ENCODE results near the gene SLC38A5. TPM values are rescaled to one million over a fixed set of nuclear protein-coding genes. Genes with fewer than 3 reads are reported as not detected.

Gene SLC38A5
- total RNA-seq, 1 experiment from 2014 or later: 50.6 TPM

DNA sequence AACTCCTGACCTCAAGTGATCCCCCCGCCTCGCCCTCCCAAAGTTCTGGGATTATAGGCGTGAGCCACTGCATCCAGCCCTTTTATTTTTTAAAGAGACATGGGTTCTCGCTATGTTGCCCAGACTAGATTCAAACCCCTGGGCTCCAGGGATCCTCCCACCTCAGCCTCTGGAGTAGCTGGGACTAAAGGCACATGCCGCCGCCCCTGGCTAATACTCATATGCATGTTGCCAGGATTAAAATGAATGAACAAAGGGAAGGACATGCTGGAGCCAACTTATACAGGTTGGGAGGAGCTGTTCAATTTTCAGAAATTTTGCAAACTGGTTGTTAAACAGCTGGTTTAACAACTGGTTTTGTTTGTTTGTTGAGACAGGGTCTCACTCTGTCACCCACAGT is 4.5 kb upstream of the SLC38A5 start:
- H3K27ac Mint-ChIP-seq: no peak overlapping the region
- H3K9me3 Mint-ChIP-seq: no peaks in the 10 kb centered on the region
- peak overlapping the region; percentile 47 for H3K4me3 Mint-ChIP-seq
- ChIA-PET POLR2A (no interaction called here), CTCF (interaction anchor here (0.5 to 1.4 kb wide), 6 partner anchors 9 to 68 kb away, joined by 3 to 10 read pairs (median 4); no protein-coding TSS in a partner anchor)
- peaks cover 3% of the 10 kb centered on the region; the same call in 1 of the 2 replicates for H3K36me3 Mint-ChIP-seq
- H3K27me3 Mint-ChIP-seq (ENCODE audit: low read depth): no peaks in the 10 kb centered on the region
- no peak for TF ChIP-seq TCF7 (CRISPR knock-in tag; IDR thresholded peaks at IDR 0.05; ENCODE audit: low read depth)
- no peak for TF ChIP-seq RORB (CRISPR knock-in tag; IDR thresholded peaks at IDR 0.05)
- no peak for TF ChIP-seq ZNF396 (CRISPR knock-in tag; IDR thresholded peaks at IDR 0.05; ENCODE audit: borderline replicate concordance)
- DNase-seq (ENCODE audit: low spot score) (no peak), ATAC-seq (no peak)
- H3K4me1 Mint-ChIP-seq: peaks cover 42% of the 10 kb centered on the region

DNA sequence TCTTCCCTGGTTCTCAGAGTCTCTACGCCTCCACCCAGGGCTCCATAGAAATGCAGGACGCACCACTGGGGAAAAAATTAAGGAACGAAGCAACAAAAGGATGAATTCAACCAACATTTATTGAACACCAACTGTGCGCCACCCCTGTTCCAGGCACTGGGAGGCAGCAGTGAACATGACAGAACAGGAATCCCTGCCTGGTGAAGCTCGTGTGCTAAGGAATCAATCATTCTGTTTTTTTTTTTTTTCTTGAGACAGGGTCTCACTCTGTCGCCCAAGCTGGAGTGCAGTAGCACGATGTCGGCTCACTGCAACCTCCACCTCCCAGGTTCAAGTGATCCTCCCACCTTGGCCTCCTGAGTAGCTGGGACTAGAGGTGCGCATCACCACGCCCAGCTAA is 4.1 kb upstream of the SLC38A5 start:
- TF ChIP-seq, protein P1, sequence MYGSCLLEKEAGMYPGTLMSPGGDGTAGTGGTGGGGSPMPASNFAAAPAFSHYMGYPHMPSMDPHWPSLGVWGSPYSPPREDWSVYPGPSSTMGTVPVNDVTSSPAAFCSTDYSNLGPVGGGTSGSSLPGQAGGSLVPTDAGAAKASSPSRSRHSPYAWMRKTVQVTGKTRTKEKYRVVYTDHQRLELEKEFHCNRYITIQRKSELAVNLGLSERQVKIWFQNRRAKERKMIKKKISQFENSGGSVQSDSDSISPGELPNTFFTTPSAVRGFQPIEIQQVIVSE (CRISPR knock-in tag; IDR thresholded peaks at IDR 0.05; ENCODE audit: borderline replicate concordance): no peak
- TF ChIP-seq, protein P2, sequence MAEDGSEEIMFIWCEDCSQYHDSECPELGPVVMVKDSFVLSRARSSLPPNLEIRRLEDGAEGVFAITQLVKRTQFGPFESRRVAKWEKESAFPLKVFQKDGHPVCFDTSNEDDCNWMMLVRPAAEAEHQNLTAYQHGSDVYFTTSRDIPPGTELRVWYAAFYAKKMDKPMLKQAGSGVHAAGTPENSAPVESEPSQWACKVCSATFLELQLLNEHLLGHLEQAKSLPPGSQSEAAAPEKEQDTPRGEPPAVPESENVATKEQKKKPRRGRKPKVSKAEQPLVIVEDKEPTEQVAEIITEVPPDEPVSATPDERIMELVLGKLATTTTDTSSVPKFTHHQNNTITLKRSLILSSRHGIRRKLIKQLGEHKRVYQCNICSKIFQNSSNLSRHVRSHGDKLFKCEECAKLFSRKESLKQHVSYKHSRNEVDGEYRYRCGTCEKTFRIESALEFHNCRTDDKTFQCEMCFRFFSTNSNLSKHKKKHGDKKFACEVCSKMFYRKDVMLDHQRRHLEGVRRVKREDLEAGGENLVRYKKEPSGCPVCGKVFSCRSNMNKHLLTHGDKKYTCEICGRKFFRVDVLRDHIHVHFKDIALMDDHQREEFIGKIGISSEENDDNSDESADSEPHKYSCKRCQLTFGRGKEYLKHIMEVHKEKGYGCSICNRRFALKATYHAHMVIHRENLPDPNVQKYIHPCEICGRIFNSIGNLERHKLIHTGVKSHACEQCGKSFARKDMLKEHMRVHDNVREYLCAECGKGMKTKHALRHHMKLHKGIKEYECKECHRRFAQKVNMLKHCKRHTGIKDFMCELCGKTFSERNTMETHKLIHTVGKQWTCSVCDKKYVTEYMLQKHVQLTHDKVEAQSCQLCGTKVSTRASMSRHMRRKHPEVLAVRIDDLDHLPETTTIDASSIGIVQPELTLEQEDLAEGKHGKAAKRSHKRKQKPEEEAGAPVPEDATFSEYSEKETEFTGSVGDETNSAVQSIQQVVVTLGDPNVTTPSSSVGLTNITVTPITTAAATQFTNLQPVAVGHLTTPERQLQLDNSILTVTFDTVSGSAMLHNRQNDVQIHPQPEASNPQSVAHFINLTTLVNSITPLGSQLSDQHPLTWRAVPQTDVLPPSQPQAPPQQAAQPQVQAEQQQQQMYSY (CRISPR knock-in tag; IDR thresholded peaks at IDR 0.05): no peak
- TF ChIP-seq ESRRA (CRISPR knock-in tag; IDR thresholded peaks at IDR 0.05; ENCODE audit: borderline replicate concordance) (no peak), JAZF1 (CRISPR knock-in tag; IDR thresholded peaks at IDR 0.05) (no peak), NR3C1 (CRISPR knock-in tag; conservative IDR thresholded peaks at IDR 0.05; ENCODE audit: low read depth) (no peak), ZNF396 (CRISPR knock-in tag; IDR thresholded peaks at IDR 0.05; ENCODE audit: borderline replicate concordance) (no peak), TCF7 (CRISPR knock-in tag; IDR thresholded peaks at IDR 0.05; ENCODE audit: low read depth) (no peak), SOX15 (CRISPR knock-in tag; IDR thresholded peaks at IDR 0.05) (no peak), SP1 (CRISPR knock-in tag; conservative IDR thresholded peaks at IDR 0.05) (no peak)
- TF ChIP-seq, protein P3, sequence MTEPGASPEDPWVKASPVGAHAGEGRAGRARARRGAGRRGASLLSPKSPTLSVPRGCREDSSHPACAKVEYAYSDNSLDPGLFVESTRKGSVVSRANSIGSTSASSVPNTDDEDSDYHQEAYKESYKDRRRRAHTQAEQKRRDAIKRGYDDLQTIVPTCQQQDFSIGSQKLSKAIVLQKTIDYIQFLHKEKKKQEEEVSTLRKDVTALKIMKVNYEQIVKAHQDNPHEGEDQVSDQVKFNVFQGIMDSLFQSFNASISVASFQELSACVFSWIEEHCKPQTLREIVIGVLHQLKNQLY (CRISPR knock-in tag; IDR thresholded peaks at IDR 0.05): no peak
- TF ChIP-seq, protein P4, sequence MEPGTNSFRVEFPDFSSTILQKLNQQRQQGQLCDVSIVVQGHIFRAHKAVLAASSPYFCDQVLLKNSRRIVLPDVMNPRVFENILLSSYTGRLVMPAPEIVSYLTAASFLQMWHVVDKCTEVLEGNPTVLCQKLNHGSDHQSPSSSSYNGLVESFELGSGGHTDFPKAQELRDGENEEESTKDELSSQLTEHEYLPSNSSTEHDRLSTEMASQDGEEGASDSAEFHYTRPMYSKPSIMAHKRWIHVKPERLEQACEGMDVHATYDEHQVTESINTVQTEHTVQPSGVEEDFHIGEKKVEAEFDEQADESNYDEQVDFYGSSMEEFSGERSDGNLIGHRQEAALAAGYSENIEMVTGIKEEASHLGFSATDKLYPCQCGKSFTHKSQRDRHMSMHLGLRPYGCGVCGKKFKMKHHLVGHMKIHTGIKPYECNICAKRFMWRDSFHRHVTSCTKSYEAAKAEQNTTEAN (CRISPR knock-in tag; IDR thresholded peaks at IDR 0.05): no peak
- TF ChIP-seq, protein P5, sequence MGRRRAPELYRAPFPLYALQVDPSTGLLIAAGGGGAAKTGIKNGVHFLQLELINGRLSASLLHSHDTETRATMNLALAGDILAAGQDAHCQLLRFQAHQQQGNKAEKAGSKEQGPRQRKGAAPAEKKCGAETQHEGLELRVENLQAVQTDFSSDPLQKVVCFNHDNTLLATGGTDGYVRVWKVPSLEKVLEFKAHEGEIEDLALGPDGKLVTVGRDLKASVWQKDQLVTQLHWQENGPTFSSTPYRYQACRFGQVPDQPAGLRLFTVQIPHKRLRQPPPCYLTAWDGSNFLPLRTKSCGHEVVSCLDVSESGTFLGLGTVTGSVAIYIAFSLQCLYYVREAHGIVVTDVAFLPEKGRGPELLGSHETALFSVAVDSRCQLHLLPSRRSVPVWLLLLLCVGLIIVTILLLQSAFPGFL (CRISPR knock-in tag; IDR thresholded peaks at IDR 0.05; ENCODE audit: borderline replicate concordance): no peak
- TF ChIP-seq, protein P6, sequence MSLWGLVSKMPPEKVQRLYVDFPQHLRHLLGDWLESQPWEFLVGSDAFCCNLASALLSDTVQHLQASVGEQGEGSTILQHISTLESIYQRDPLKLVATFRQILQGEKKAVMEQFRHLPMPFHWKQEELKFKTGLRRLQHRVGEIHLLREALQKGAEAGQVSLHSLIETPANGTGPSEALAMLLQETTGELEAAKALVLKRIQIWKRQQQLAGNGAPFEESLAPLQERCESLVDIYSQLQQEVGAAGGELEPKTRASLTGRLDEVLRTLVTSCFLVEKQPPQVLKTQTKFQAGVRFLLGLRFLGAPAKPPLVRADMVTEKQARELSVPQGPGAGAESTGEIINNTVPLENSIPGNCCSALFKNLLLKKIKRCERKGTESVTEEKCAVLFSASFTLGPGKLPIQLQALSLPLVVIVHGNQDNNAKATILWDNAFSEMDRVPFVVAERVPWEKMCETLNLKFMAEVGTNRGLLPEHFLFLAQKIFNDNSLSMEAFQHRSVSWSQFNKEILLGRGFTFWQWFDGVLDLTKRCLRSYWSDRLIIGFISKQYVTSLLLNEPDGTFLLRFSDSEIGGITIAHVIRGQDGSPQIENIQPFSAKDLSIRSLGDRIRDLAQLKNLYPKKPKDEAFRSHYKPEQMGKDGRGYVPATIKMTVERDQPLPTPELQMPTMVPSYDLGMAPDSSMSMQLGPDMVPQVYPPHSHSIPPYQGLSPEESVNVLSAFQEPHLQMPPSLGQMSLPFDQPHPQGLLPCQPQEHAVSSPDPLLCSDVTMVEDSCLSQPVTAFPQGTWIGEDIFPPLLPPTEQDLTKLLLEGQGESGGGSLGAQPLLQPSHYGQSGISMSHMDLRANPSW (CRISPR knock-in tag; conservative IDR thresholded peaks at IDR 0.05; ENCODE audit: low read depth): no peak
- TF ChIP-seq, protein P7, sequence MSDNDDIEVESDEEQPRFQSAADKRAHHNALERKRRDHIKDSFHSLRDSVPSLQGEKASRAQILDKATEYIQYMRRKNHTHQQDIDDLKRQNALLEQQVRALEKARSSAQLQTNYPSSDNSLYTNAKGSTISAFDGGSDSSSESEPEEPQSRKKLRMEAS (CRISPR knock-in tag; IDR thresholded peaks at IDR 0.05): no peak
- TF ChIP-seq, protein P8, sequence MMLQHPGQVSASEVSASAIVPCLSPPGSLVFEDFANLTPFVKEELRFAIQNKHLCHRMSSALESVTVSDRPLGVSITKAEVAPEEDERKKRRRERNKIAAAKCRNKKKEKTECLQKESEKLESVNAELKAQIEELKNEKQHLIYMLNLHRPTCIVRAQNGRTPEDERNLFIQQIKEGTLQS (CRISPR knock-in tag; conservative IDR thresholded peaks at IDR 0.05): no peak
- peak; percentile 16 for DNase-seq (ENCODE audit: low spot score)
- peaks cover 45% of the 10 kb centered on the region for H3K4me1 Mint-ChIP-seq
- H3K27me3 Mint-ChIP-seq (ENCODE audit: low read depth): no peaks in the 10 kb centered on the region
- H3K27ac Mint-ChIP-seq: peak overlapping the region; percentile 95
- peak overlapping the region; percentile 44 for H3K4me3 Mint-ChIP-seq
- CTCF ChIA-PET: interaction anchor here (0.5 to 1.4 kb wide), 6 partner anchors 8 to 68 kb away, joined by 3 to 10 read pairs (median 4); no protein-coding TSS in a partner anchor
- H3K36me3 Mint-ChIP-seq: peaks cover under 1% of the 10 kb centered on the region; the same call in 1 of the 2 replicates
- no peaks in the 10 kb centered on the region for H3K9me3 Mint-ChIP-seq
- peak; percentile 9 for ATAC-seq
- POLR2A ChIA-PET: no interaction called here
